Measurements from ENCODE around the gene UST. TPM values are rescaled to one million over a fixed set of nuclear protein-coding genes. Genes with fewer than 3 reads are reported as not detected.

The UST gene
- total RNA-seq, 1 experiment from 2014 or later, result 3.9 TPM

DNA sequence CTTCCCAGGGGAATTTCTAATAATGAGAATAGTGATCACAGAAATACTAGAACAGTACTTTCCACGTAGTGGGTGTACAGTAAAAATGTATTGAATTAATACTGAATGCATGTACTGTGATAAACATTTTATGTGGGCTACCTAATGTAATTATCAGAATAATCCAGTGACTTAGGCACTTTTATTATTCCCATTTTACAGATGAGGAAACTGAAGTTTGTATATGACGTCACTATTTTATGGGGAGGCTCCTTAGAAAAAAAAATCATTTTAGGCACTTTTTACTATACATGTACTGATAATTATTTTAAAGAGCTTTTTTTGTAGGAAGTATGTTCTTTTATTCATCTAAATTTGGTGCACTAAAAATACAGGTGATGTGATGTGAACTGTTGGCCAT is 295.1 kb downstream of the UST start:
- no TSS peak for BruUV-seq (replicated peaks)
- no peaks in the 10 kb centered on the region for H3K27me3 ChIP-seq (ENCODE audit: low read length)
- no peaks in the 10 kb centered on the region for H3K9me3 ChIP-seq (ENCODE audit: low read length)
- H2AFZ ChIP-seq (ENCODE audit: low read length), result no peak overlapping the region
- POLR2A ChIA-PET (ENCODE audit: unreplicated experiment), result interaction anchor here (0.6 kb wide), 1 partner anchor 9 kb away, joined by 4 read pairs; no protein-coding TSS in a partner anchor
- CTCF ChIA-PET, result no interaction called here
- H3K9me2 ChIP-seq (replicated peaks; ENCODE audit: low read length), result no peaks in the 10 kb centered on the region
- H3K36me3 ChIP-seq (ENCODE audit: low read depth, low read length), result no peaks in the 10 kb centered on the region
- H3K4me1 ChIP-seq (ENCODE audit: insufficient read depth, low read length), result peaks cover 3% of the 10 kb centered on the region; the same call in 1 of the 2 replicates
- ATAC-seq (no peak), DNase-seq (no peak)
- H3K9ac ChIP-seq (ENCODE audit: low read length), result no peak overlapping the region
- no peak overlapping the region for H3K4me2 ChIP-seq (ENCODE audit: low read length)
- no peak overlapping the region for H3K4me3 ChIP-seq (ENCODE audit: low read length)
- TF ChIP-seq, protein P1, sequence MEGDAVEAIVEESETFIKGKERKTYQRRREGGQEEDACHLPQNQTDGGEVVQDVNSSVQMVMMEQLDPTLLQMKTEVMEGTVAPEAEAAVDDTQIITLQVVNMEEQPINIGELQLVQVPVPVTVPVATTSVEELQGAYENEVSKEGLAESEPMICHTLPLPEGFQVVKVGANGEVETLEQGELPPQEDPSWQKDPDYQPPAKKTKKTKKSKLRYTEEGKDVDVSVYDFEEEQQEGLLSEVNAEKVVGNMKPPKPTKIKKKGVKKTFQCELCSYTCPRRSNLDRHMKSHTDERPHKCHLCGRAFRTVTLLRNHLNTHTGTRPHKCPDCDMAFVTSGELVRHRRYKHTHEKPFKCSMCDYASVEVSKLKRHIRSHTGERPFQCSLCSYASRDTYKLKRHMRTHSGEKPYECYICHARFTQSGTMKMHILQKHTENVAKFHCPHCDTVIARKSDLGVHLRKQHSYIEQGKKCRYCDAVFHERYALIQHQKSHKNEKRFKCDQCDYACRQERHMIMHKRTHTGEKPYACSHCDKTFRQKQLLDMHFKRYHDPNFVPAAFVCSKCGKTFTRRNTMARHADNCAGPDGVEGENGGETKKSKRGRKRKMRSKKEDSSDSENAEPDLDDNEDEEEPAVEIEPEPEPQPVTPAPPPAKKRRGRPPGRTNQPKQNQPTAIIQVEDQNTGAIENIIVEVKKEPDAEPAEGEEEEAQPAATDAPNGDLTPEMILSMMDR (conservative IDR thresholded peaks at IDR 0.05; ENCODE audit: low read depth, low read length), result no peak
- TF ChIP-seq EZH2phosphoT487 (IDR thresholded peaks at IDR 0.05; ENCODE audit: borderline replicate concordance, low read length), result no peak
- TF ChIP-seq EZH2 (IDR thresholded peaks at IDR 0.05; ENCODE audit: low read length, unreplicated experiment), result no peak
- no peaks in the 10 kb centered on the region for H4K20me1 ChIP-seq (ENCODE audit: low read length)
- H3K79me2 ChIP-seq (ENCODE audit: low read length), result no peaks in the 10 kb centered on the region
- H3F3A ChIP-seq (ENCODE audit: low read length, unreplicated experiment), result no peaks in the 10 kb centered on the region
- intact Hi-C loops (cut with micrococcal nuclease), result no loop called here
- no peak overlapping the region for H3K27ac ChIP-seq (ENCODE audit: low read length)

DNA sequence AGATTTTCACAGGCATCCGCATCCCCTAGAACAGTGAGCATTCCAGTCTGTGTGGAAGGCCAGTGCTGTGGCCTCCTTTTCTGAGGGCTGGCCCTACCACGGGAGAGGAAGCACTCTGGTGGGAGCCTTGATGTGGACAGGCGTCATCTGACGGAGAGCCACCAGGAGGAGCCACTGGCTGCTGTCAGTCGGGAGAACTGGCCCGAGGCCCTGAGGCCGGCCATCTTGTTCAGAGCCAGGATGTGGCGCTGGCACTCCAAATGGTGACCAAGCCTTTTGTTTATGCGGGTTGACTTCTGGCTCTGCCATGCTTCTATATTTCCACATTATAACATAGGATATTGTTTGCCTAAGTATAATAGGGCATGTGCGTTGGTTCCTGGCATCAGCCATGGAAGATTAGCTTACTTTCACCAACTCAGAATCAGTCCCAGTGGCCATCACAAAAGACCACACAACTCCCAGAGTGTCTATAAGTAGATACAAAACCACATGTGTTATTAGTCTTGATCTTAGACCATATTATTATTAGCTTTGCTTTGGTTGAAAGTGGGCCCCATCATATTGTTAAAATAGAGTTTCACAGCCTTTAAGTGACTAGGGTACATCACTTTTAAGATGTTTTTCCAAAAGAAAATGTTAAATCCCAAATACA is 296.8 kb downstream of the UST start:
- H3K4me2 ChIP-seq (ENCODE audit: low read length), result no peak overlapping the region
- no peak overlapping the region for H2AFZ ChIP-seq (ENCODE audit: low read length)
- DNase-seq, result peak; percentile 37
- no peaks in the 10 kb centered on the region for H3K36me3 ChIP-seq (ENCODE audit: low read depth, low read length)
- CTCF ChIA-PET, result no interaction called here
- H3K9ac ChIP-seq (ENCODE audit: low read length), result no peak overlapping the region
- no TSS peak for BruUV-seq (replicated peaks)
- ATAC-seq, result no peak
- POLR2A ChIA-PET (ENCODE audit: unreplicated experiment), result interaction anchor here (0.6 kb wide), 1 partner anchor 480 kb away, joined by 3 read pairs; no protein-coding TSS in a partner anchor
- no peaks in the 10 kb centered on the region for H3K9me3 ChIP-seq (ENCODE audit: low read length)
- no peak overlapping the region for H3K27ac ChIP-seq (ENCODE audit: low read length)
- intact Hi-C loops (cut with micrococcal nuclease), result no loop called here
- H3K4me1 ChIP-seq (ENCODE audit: insufficient read depth, low read length), result peaks cover 17% of the 10 kb centered on the region
- no peaks in the 10 kb centered on the region for H3K79me2 ChIP-seq (ENCODE audit: low read length)
- no peak for TF ChIP-seq EZH2phosphoT487 (IDR thresholded peaks at IDR 0.05; ENCODE audit: borderline replicate concordance, low read length)
- TF ChIP-seq, protein P1 (conservative IDR thresholded peaks at IDR 0.05; ENCODE audit: low read depth, low read length), result peak; percentile 52
- H4K20me1 ChIP-seq (ENCODE audit: low read length), result no peaks in the 10 kb centered on the region
- no peaks in the 10 kb centered on the region for H3K9me2 ChIP-seq (replicated peaks; ENCODE audit: low read length)
- no peaks in the 10 kb centered on the region for H3K27me3 ChIP-seq (ENCODE audit: low read length)
- no peak overlapping the region for H3K4me3 ChIP-seq (ENCODE audit: low read length)
- no peaks in the 10 kb centered on the region for H3F3A ChIP-seq (ENCODE audit: low read length, unreplicated experiment)

DNA sequence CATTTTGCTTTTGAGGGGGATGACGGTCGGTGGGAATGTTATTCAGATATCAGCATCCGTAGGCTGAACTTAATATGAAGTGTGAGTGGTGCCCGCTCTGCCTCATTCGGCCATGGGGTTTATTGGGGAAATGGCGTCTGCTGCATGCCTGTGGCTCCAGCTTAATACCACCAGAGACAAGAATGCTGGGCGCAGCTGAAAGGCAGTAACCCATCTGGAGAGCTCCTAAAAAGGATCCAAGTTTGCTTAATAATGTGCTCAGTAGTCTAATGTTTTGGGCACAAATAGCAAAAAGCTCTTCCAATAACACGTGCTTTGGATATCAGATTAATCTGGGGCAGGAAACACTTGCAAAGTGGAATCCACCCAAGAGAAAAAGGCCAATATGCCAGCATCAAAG is 297.7 kb downstream of the UST start:
- BruUV-seq (replicated peaks), result no TSS peak
- POLR2A ChIA-PET (ENCODE audit: unreplicated experiment), result no interaction called here
- CTCF ChIA-PET, result no interaction called here
- Histone ChIP-seq H3K36me3 (ENCODE audit: low read depth, low read length) (no peaks in the 10 kb centered on the region), H3K9me2 (replicated peaks; ENCODE audit: low read length) (no peaks in the 10 kb centered on the region), H3F3A (ENCODE audit: low read length, unreplicated experiment) (no peaks in the 10 kb centered on the region), H3K9ac (ENCODE audit: low read length) (no peak overlapping the region), H3K4me2 (ENCODE audit: low read length) (no peak overlapping the region), H3K9me3 (ENCODE audit: low read length) (no peaks in the 10 kb centered on the region), H3K27me3 (ENCODE audit: low read length) (no peaks in the 10 kb centered on the region), H3K4me1 (ENCODE audit: insufficient read depth, low read length) (peaks cover 25% of the 10 kb centered on the region), H3K27ac (ENCODE audit: low read length) (no peak overlapping the region), H3K79me2 (ENCODE audit: low read length) (no peaks in the 10 kb centered on the region), H4K20me1 (ENCODE audit: low read length) (no peaks in the 10 kb centered on the region), H2AFZ (ENCODE audit: low read length) (no peak overlapping the region), H3K4me3 (ENCODE audit: low read length) (no peak overlapping the region)
- no peak for DNase-seq
- intact Hi-C loops (cut with micrococcal nuclease), result no loop called here
- ATAC-seq, result no peak
- TF ChIP-seq EZH2 (IDR thresholded peaks at IDR 0.05; ENCODE audit: low read length, unreplicated experiment) (no peak), EZH2phosphoT487 (IDR thresholded peaks at IDR 0.05; ENCODE audit: borderline replicate concordance, low read length) (no peak)
- TF ChIP-seq, protein P1 (conservative IDR thresholded peaks at IDR 0.05; ENCODE audit: low read depth, low read length), result no peak
